ENCODE results near the gene MCM3.

MCM3 gene

DNA sequence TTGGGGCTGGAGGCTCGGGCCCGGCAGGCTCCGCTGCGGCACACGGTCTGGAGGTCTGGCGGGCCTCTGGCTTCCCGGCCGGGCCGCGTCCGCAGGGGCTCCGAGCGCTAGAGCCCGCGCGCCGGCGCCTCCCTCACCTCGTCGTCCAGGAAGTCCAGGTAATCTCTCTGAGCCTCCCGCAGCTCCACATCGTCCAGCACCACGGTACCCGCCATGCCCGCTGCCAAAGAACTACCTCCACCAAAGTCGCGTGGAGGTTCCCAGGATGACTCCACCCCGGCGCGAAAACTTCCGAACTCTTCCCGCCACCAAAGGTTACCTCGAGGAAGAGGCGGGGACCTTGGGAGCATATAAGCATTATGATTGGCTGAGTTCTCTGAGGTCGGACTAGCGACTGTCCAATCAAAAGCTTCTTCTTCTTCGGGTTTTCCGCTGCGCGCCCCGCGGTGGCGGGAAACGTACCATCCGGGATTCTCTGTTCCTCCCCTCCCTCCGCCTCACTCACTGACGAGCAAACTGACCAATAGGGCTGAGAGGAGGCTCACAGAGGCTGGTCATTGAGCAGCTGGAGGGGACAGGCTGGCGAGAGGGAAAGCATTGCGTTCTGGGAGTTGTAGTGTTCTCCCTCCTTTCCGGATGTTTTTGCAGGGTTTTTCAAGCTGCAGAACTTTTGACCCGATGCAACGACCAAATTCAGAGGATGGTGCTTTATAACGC is at the start of gene MCM3:
TSS of gene MCM3 (minus strand) at position 283 of the 717 bp plus-strand sequence. CDS start at position 215, 68 bp downstream.
- peak; percentile 99 for DNase-seq

DNA sequence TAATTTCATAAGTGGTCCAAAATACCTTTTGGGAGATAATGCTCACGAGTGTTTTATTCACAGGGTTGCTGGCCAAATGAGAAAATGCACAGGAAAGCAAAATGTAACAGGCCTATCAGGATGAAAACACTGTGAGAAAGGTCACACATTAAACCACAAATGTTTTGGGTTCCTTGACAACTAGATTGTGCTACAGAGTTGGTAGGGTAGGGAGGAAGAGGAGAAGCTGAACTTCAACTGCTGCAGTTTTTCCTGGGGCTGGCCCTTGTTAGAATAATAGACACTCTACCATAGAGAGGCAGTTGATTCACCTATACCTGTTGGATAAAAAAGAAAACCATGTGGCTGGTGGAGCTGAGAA is 49.3 kb upstream of the MCM3 start:
- no peak for DNase-seq

DNA sequence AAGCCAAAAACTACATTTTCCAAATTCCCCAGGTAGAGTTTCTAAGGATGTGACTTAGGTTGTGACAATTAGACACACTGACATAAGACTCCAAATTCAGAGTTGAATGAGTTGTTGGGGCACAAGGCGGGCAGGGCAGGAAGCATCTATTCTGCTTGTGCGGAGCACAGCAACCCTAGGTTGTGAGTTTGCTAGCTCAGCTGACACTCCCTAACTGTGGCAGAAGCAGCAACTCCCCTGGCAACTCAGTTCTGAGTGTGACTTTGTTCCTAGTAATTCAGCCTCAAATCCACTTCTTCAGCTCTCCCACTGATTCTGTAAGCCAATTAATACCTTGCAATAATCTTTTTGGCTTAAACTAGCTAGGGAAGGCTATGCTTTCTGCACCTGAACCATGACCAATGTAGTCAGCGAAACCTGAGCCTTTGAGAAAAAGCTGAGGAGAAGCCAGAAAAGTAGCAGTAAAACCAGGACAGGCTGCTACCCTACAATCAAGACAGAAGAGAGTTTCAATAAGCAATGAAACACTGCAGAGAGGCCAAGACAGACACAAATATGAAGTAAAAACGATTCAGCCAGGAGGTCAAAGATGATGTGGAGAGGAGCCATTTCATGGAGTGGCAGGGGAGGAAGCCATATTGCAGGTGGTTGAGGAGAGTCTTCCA is 47.4 kb upstream of the MCM3 start:
- no peak for DNase-seq

- DNase-seq = no peak
Observed at GRCh38 chr6:52330470-52330869, 45.9 kb upstream of the MCM3 start.

GRCh38 chr6:52328729-52329128 is 44.2 kb upstream of the MCM3 start:
- DNase-seq = no peak

GRCh38 chr6:52328303-52328662 is 43.7 kb upstream of the MCM3 start:
- DNase-seq = no peak

DNA sequence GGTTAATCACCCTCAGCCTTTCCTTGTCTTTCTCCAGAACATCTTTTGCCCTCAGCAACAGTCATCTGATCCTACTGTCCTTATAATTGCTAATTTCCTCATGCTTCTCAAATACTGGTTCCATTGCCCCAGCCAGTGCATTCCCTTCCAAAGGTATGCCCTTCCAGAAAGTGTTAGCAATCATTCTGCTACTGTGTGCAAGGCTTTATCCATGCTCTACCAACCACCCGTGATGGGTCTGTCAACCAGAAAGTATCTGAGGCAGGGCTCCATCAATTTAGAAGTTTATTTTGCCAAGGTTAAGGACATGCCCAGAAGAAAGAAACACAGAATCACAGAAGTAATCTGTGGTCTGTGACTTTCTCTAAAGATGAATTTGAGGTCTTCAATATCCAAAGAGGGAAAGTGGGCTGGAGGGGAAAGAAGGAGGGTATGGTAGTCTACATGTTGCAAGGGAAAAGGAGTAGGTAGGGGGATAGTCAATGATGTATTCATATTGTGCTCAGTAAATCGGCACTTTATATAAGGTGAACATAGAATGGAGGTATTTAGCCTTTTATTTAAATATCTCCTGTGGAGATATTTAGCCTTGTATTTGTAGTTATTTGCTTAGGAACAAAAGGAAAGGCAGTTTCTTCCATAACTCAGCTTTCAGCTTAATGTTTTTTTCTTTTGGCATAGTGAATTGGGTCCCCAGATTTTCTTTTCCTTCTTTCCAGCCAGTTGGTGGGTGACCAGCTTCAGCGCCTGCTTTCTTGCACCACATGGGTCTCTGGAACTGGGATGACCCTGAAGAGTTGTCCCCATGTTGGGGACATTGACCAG is 42.2 kb upstream of the MCM3 start:
- DNase-seq = no peak

GRCh38 chr6:52325695-52326471 is 41.3 kb upstream of the MCM3 start:
- DNase-seq = no peak

GRCh38 chr6:52324189-52324588 is 39.6 kb upstream of the MCM3 start:
- DNase-seq = no peak

- no peak for DNase-seq
Observed at GRCh38 chr6:52317841-52318581, 33.5 kb upstream of the MCM3 start.

GRCh38 chr6:52317211-52317610 is 32.7 kb upstream of the MCM3 start:
- no peak for DNase-seq

- no peak for DNase-seq
Observed at GRCh38 chr6:52314752-52315151, 30.2 kb upstream of the MCM3 start.

DNA sequence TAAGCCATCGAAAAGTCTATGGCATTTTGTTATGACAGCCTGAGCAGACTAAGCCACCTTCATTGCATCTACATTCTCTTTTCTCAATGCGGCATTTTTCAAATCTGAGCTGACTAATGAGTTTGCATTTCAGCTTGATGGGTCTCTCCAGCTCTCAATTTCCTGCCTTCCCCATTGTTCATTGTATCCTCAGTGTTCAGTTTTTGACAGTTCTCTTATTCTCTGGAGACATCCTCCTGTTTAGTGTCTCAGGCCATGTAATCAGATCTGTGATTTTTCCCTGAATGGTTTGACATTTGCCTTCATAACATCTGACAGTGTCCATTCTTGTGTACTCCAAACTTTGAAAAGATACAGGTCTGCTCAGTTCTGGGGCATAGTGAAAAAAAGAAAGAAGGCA is 27.9 kb upstream of the MCM3 start:
- DNase-seq = no peak

DNA sequence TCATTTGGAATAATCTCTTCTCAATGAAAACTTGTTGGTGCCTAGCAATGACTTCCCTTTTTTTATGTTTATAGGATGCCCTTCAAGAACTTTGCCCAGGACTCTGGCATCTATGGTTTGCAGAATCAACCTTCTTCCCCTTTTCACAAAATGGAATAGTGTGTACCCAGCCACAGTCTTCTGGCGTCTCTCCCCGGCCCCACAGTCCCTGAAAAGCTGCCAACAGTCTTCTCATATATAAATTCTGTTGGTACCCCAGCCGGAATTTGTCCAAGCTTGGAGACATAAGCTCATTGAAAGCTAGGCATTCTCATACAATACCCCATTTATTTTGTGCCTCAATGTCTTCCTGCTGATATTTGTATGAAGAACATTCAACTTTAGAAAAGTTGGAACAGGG is 26.4 kb upstream of the MCM3 start:
- DNase-seq = no peak

GRCh38 chr6:52307900-52308372 is 23.4 kb upstream of the MCM3 start:
- DNase-seq = no peak

- DNase-seq = no peak
Observed at GRCh38 chr6:52306972-52307870, 22.7 kb upstream of the MCM3 start.

- no peak for DNase-seq
Observed at GRCh38 chr6:52305948-52306767, 21.6 kb upstream of the MCM3 start.

DNA sequence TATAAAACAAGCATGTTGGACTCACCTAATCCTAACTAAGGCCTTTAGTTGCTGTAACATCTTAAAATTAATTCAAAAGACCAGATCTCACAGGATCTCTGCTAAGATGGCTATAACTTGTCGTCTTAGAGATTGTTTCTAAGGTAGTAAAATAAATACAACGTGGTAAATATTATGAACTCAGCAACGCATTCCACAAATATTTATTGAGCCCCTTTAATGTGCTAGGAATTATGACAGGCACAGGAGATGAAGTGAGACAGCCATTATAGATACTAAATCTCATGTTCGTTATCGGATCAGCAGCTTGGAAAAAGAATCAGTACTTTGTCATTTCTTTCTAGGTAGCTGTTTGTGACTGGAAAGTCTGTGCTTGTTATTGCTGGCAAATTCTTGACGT is 20.9 kb upstream of the MCM3 start:
- no peak for DNase-seq

DNA sequence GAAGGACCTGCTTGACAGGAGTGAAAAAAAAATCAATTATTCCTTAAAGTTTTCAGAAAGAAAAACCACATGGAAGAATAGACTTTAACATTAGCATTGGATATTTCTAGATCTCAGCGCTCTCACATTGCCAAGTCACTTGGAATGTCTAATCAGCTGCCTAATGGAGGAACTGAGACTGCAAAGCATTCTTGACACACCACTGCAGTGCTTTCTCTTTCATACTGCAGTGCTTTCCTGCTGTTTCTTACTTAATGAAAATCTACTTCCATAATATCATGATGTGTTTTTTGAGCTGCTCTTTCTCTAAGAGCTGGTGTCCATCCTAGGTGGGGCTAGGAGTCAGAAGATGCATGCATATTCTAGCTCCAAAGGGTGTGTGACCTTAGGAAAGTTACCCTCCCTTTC is 20.4 kb upstream of the MCM3 start:
- no peak for DNase-seq

GRCh38 chr6:52303178-52303577 is 18.6 kb upstream of the MCM3 start:
- no peak for DNase-seq

Measured in left hindlimb (tissue), 1 donor.